Loucy (cell line): ENCODE results near the gene GMPPA.

Experiments
- H2AFZ ChIP-seq: fragments of 200-600 bp; sonication (generic); 2 replicates; pipeline ENCODE4 v1.6.0; 2016; ENCODE audit warnings: antibody characterized with exemption, mild to moderate bottlenecking, low read length, moderate library complexity
- H3F3A ChIP-seq: fragments of 200-600 bp; 2 replicates; pipeline ENCODE4 v1.6.0; 2016; ENCODE audit warnings: antibody characterized with exemption, low read depth, mild to moderate bottlenecking
- H3K27me3 ChIP-seq: fragments of 200-600 bp; sonication (generic); 2 replicates; pipeline ENCODE4 v1.6.1; 2014; ENCODE audit warnings: low read length, mild to moderate bottlenecking; ENCODE audit not compliant: insufficient read depth, poor library complexity, severe bottlenecking
- H3K36me3 ChIP-seq: fragments of 200-600 bp; sonication (generic); 2 replicates; pipeline ENCODE4 v1.6.1; 2016; ENCODE audit warnings: low read length; ENCODE audit not compliant: insufficient read depth
- H3K4me1 ChIP-seq: fragments of 200-600 bp; sonication (generic); 2 replicates; pipeline ENCODE4 v1.5.1; 2014; ENCODE audit warnings: low read length, mild to moderate bottlenecking; ENCODE audit not compliant: insufficient read depth, poor library complexity, severe bottlenecking
- H3K4me2 ChIP-seq: fragments of 200-600 bp; sonication (generic); 2 replicates; pipeline ENCODE4 v1.6.0; 2014; ENCODE audit warnings: antibody characterized with exemption, low read length, low read depth, mild to moderate bottlenecking; ENCODE audit not compliant: poor library complexity, severe bottlenecking
- H3K4me3 ChIP-seq: fragments of 200-600 bp; sonication (generic); 2 replicates; pipeline ENCODE4 v1.5.1; 2014; ENCODE audit warnings: low read length, mild to moderate bottlenecking, mixed read lengths; ENCODE audit not compliant: poor library complexity, severe bottlenecking
- H3K79me2 ChIP-seq: fragments of 200-600 bp; sonication (generic); 2 replicates; pipeline ENCODE4 v1.6.1; 2014; ENCODE audit warnings: low read length; ENCODE audit not compliant: insufficient read depth
- H3K9ac ChIP-seq: fragments of 200-600 bp; sonication (generic); 2 replicates; pipeline ENCODE4 v1.6.0; 2014; ENCODE audit warnings: mild to moderate bottlenecking, low read depth, low read length, moderate library complexity; ENCODE audit not compliant: poor library complexity, severe bottlenecking
- H3K9me2 ChIP-seq: fragments of 200-600 bp; sonication (generic); replicated peaks from 2 replicates; pipeline ENCODE4 v1.6.1; 2016; ENCODE audit warnings: low read depth, low read length, mixed read lengths
- H3K9me3 ChIP-seq: fragments of 200-600 bp; sonication (generic); 2 replicates; pipeline ENCODE4 v1.6.1; 2014; ENCODE audit warnings: mild to moderate bottlenecking, antibody characterized with exemption, low read length, low read depth; ENCODE audit not compliant: insufficient read depth
- H4K20me1 ChIP-seq: fragments of 200-600 bp; sonication (generic); 2 replicates; pipeline ENCODE4 v1.6.0; 2014; ENCODE audit warnings: antibody characterized with exemption, low read length, mild to moderate bottlenecking; ENCODE audit not compliant: insufficient read depth, poor library complexity, severe bottlenecking
- CTCF ChIP-seq: fragments of 200-600 bp; sonication (generic); conservative IDR thresholded peaks from 2 replicates; pipeline ENCODE4 v1.5.1; 2014; ENCODE audit warnings: mild to moderate bottlenecking, antibody characterized with exemption, low read length
- EZH2phosphoT487 ChIP-seq: fragments of 200-600 bp; IDR thresholded peaks from 2 replicates; pipeline ENCODE4 v1.6.1; 2018; ENCODE audit warnings: antibody characterized with exemption, mild to moderate bottlenecking, moderate library complexity, borderline replicate concordance

The GMPPA gene

GRCh38 chr2:219477179-219477578 lies 21.5 kb upstream of the GMPPA start:
- no peaks in the 10 kb centered on the region for H4K20me1 ChIP-seq
- H3K9me3 ChIP-seq, result no peaks in the 10 kb centered on the region
- H3K4me1 ChIP-seq, result no peaks in the 10 kb centered on the region
- no peaks in the 10 kb centered on the region for H3K36me3 ChIP-seq
- H3K4me2 ChIP-seq, result no peak overlapping the region
- H3K4me3 ChIP-seq, result no peak overlapping the region
- no peaks in the 10 kb centered on the region for H3F3A ChIP-seq
- no peaks in the 10 kb centered on the region for H3K27me3 ChIP-seq
- no peaks in the 10 kb centered on the region for H3K79me2 ChIP-seq
- no peak overlapping the region for H3K9ac ChIP-seq
- H2AFZ ChIP-seq, result no peak overlapping the region
- H3K9me2 ChIP-seq, result no peaks in the 10 kb centered on the region
- TF ChIP-seq EZH2phosphoT487 (no peak), CTCF (no peak)

- no peak for TF ChIP-seq EZH2phosphoT487
- TF ChIP-seq CTCF, result no peak
- H3K9ac ChIP-seq, result no peak overlapping the region
- no peaks in the 10 kb centered on the region for H3K9me2 ChIP-seq
- H2AFZ ChIP-seq, result no peak overlapping the region
- no peaks in the 10 kb centered on the region for H3K79me2 ChIP-seq
- H3K4me3 ChIP-seq, result no peak overlapping the region
- no peaks in the 10 kb centered on the region for H3F3A ChIP-seq
- H4K20me1 ChIP-seq, result no peaks in the 10 kb centered on the region
- H3K9me3 ChIP-seq, result no peaks in the 10 kb centered on the region
- no peaks in the 10 kb centered on the region for H3K27me3 ChIP-seq
- H3K36me3 ChIP-seq, result no peaks in the 10 kb centered on the region
- H3K4me1 ChIP-seq, result no peaks in the 10 kb centered on the region
- no peak overlapping the region for H3K4me2 ChIP-seq
Measured at GRCh38 chr2:219477815-219478214, 20.9 kb upstream of the GMPPA start.

- no peak overlapping the region for H3K4me3 ChIP-seq
- no peak overlapping the region for H3K9ac ChIP-seq
- H3K9me2 ChIP-seq, result no peaks in the 10 kb centered on the region
- no peak for TF ChIP-seq CTCF
- no peaks in the 10 kb centered on the region for H3K4me1 ChIP-seq
- H3K9me3 ChIP-seq, result no peaks in the 10 kb centered on the region
- H3F3A ChIP-seq, result no peaks in the 10 kb centered on the region
- H3K4me2 ChIP-seq, result no peak overlapping the region
- no peaks in the 10 kb centered on the region for H3K36me3 ChIP-seq
- no peaks in the 10 kb centered on the region for H4K20me1 ChIP-seq
- H3K27me3 ChIP-seq, result no peaks in the 10 kb centered on the region
- H3K79me2 ChIP-seq, result no peaks in the 10 kb centered on the region
- no peak overlapping the region for H2AFZ ChIP-seq
Measured at GRCh38 chr2:219478916-219479315, 19.8 kb upstream of the GMPPA start.
